Calu3 (cell line): ENCODE results near the gene FAM20C. TPM values are rescaled to one million over a fixed set of nuclear protein-coding genes. Genes with fewer than 3 reads are reported as not detected.

Experiments
- BruUV-seq: library from RNA; stranded (reverse); fragments of 400-500 nt; replicated peaks from 2 replicates; lab custom pipeline; 2021; lab: Mats Ljungman, UMichigan
- CTCF ChIA-PET: fragments of 300-600 bp; sonication (Branson Sonifier 250); formaldehyde crosslinking; loops from one replicate; lab custom pipeline; 2022; ENCODE audit warnings: antibody characterized with exemption; lab: Charles Lee
- DNase-seq: peaks from one replicate; pipeline ENCODE4 v3.0.0; 2022
- H3K27ac Mint-ChIP-seq: one replicate; pipeline ENCODE4 v1.8.0; 2022; ENCODE audit warnings: mixed read lengths; ENCODE audit not compliant: unreplicated experiment
- H3K27me3 Mint-ChIP-seq: one replicate; pipeline ENCODE4 v1.8.0; 2022; ENCODE audit warnings: mixed read lengths; ENCODE audit not compliant: unreplicated experiment
- H3K36me3 Mint-ChIP-seq: one replicate; pipeline ENCODE4 v1.8.0; 2022; ENCODE audit warnings: mild to moderate bottlenecking, moderate library complexity, mixed read lengths; ENCODE audit not compliant: insufficient read depth, unreplicated experiment
- H3K4me1 Mint-ChIP-seq: one replicate; pipeline ENCODE4 v1.8.0; 2022; ENCODE audit warnings: mild to moderate bottlenecking, low read depth, mixed read lengths; ENCODE audit not compliant: unreplicated experiment
- H3K4me3 Mint-ChIP-seq: one replicate; pipeline ENCODE4 v1.8.0; 2022; ENCODE audit warnings: mild to moderate bottlenecking, low read depth, moderate library complexity, mixed read lengths; ENCODE audit not compliant: unreplicated experiment
- H3K9me3 Mint-ChIP-seq: one replicate; pipeline ENCODE4 v1.8.0; 2022; ENCODE audit warnings: low read depth, mixed read lengths; ENCODE audit not compliant: unreplicated experiment
- intact Hi-C: fragments of 100-400 bp; cut with micrococcal nuclease; formaldehyde crosslinking; loops from one replicate; pipeline ENCODE4 v1.10.0; 2022; ENCODE audit not compliant: unreplicated experiment
- total RNA-seq: library from RNA; stranded (reverse); gene quantifications from 2 replicates; pipeline ENCODE4 v1.2.3, GENCODE V29; 2022
- TF ChIP-seq, protein P1 (sequence below): fragments of 200-600 bp; IDR thresholded peaks from one replicate; pipeline ENCODE4 v1.8.0; 2022; ENCODE audit warnings: antibody characterized with exemption; ENCODE audit not compliant: unreplicated experiment

The FAM20C gene
- total RNA-seq, 1 experiment from 2014 or later, result 9.1 TPM

DNA sequence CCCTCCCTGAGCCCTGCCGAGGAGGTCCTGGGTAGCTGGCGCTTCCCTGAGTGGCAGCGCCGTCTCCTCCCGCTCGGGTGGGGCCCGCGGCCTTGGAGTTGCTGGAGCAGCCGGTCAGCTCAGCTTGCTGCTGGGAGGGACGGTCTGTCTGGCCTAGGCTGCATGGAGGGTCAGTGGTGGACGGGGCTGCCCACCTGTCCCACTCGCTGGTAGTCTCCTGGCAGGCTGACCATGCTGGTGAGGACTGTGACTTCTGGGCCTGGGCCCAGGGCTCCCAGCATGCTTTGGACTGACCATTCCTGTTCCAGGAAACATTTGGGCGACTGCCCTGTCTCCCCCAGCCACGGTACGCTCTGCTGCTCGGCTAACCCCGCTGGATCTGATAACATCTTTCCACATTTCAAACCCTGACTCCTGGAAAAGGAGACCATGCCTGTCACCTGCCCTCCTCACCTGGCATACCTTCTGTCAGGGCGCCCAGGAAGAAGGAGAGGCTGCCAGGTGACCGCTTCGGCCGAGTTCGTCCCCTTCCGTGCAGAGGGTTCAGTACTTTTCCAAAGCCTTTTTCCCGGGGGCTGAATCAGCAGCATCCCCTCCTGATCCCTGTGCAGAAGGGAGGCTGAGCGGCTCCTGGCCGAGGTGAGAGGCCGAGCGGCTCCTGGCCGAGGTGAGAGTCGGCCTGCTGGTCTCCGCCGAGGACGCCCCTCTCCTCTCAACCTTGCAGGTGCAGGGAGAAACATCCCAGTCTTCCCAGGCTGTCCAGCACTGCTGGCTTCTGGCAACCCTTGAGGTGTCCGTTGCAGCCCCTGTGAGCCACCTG lies 43.4 kb downstream of the FAM20C start:
- CTCF ChIA-PET, result interaction anchor here (0.6 to 1.2 kb wide), 2 partner anchors 8 to 21 kb away, joined by 3 to 4 read pairs; no protein-coding TSS in a partner anchor
- Mint-ChIP-seq H3K9me3 (no peaks in the 10 kb centered on the region), H3K36me3 (no peaks in the 10 kb centered on the region), H3K4me1 (no peaks in the 10 kb centered on the region), H3K27me3 (peaks cover 18% of the 10 kb centered on the region), H3K4me3 (no peak overlapping the region), H3K27ac (no peak overlapping the region)
- intact Hi-C loops, result no loop called here
- no TSS peak for BruUV-seq
- no peak for DNase-seq
- TF ChIP-seq, protein P1, sequence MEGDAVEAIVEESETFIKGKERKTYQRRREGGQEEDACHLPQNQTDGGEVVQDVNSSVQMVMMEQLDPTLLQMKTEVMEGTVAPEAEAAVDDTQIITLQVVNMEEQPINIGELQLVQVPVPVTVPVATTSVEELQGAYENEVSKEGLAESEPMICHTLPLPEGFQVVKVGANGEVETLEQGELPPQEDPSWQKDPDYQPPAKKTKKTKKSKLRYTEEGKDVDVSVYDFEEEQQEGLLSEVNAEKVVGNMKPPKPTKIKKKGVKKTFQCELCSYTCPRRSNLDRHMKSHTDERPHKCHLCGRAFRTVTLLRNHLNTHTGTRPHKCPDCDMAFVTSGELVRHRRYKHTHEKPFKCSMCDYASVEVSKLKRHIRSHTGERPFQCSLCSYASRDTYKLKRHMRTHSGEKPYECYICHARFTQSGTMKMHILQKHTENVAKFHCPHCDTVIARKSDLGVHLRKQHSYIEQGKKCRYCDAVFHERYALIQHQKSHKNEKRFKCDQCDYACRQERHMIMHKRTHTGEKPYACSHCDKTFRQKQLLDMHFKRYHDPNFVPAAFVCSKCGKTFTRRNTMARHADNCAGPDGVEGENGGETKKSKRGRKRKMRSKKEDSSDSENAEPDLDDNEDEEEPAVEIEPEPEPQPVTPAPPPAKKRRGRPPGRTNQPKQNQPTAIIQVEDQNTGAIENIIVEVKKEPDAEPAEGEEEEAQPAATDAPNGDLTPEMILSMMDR, result no peak

DNA sequence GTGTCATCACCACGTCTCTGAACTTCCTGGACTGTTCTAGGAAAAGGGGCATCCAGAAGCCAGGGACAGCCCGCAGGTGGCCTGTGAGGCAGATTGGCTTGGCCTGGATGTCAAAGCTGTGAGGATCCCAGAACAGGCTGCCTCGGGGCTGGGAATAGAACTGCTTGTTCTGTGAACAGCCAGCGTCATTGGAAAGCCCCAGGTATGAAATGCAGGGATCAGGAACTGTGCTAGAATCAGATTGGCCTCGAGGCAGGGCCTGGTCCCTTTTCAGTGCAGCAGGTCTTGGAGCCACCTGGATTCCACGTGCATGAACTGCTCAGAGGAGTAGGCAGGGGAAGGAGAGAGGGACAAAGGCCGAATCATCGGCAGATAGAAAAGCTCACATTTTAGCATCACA lies 44.6 kb downstream of the FAM20C start:
- no peak overlapping the region for H3K4me3 Mint-ChIP-seq
- BruUV-seq, result no TSS peak
- no peaks in the 10 kb centered on the region for H3K36me3 Mint-ChIP-seq
- CTCF ChIA-PET, result interaction anchor here (0.6 kb wide), 1 partner anchor 251 kb away, joined by 3 read pairs; no protein-coding TSS in a partner anchor
- intact Hi-C loops, result no loop called here
- H3K9me3 Mint-ChIP-seq, result no peaks in the 10 kb centered on the region
- H3K4me1 Mint-ChIP-seq, result no peaks in the 10 kb centered on the region
- TF ChIP-seq, protein P1, result no peak
- peaks cover 8% of the 10 kb centered on the region for H3K27me3 Mint-ChIP-seq
- no peak for DNase-seq
- no peak overlapping the region for H3K27ac Mint-ChIP-seq

DNA sequence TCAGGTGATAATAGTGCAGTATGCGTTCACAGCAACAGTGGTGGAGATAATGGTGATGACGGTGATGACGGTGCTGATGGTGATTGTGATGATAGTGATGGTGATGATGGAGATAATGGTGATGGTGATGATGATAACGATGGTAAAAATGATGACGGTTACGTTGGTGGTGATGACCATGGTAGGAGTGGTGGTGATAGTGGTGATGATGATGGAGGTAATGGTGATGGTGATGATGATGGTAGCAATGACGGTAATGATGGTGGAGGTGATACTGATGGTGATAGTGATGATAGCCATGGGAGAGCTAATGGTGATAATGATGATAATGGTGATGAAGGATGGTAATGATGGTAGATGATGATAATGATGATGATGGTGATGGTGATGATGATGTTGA lies 45.0 kb downstream of the FAM20C start:
- CTCF ChIA-PET, result interaction anchor here (0.6 kb wide), 1 partner anchor 251 kb away, joined by 3 read pairs; no protein-coding TSS in a partner anchor
- H3K9me3 Mint-ChIP-seq, result no peaks in the 10 kb centered on the region

DNA sequence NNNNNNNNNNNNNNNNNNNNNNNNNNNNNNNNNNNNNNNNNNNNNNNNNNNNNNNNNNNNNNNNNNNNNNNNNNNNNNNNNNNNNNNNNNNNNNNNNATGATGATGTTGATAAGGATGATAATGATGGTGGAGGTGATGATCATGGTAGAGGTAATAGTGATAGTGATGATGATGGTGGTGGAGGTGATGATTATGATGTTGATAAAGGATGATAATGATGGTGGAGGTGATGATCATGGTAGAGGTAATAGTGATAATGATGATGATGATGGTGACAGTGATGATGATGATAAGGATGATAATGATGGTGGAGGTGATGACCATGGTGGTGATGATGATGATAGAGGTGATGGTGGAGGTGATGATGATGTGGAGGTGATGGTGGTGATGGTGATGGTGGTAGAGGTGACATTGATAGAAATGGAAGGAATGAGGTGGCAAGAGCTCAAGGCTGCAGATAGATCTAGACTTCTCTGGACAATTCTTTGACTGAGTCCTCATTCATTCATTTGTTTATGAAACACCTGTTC lies 47.8 kb downstream of the FAM20C start:
- no TSS peak for BruUV-seq
- Mint-ChIP-seq H3K27ac (no peak overlapping the region), H3K36me3 (no peaks in the 10 kb centered on the region), H3K9me3 (no peaks in the 10 kb centered on the region), H3K4me3 (no peak overlapping the region), H3K4me1 (no peaks in the 10 kb centered on the region), H3K27me3 (no peaks in the 10 kb centered on the region)
- CTCF ChIA-PET, result no interaction called here
- intact Hi-C loops, result no loop called here
- TF ChIP-seq, protein P1, result no peak
- no peak for DNase-seq

More for the DNA sequence above, 45.0 kb downstream of the FAM20C start:
- TF ChIP-seq, protein P1, result no peak
- no TSS peak for BruUV-seq
- intact Hi-C loops, result no loop called here
- Mint-ChIP-seq H3K4me3 (no peak overlapping the region), H3K36me3 (no peaks in the 10 kb centered on the region), H3K27ac (no peak overlapping the region), H3K4me1 (no peaks in the 10 kb centered on the region), H3K27me3 (peaks cover 4% of the 10 kb centered on the region)
- DNase-seq, result no peak
